ENCODE results near the gene CLEC2L. TPM values are rescaled to one million over a fixed set of nuclear protein-coding genes. Genes with fewer than 3 reads are reported as not detected.

The CLEC2L gene
- total and polyA plus RNA-seq, 2 of the 13 experiments (the other 11 are each of a cell fraction or from before 2014, with no cell fraction given) = 0.20 to 0.25 TPM

DNA sequence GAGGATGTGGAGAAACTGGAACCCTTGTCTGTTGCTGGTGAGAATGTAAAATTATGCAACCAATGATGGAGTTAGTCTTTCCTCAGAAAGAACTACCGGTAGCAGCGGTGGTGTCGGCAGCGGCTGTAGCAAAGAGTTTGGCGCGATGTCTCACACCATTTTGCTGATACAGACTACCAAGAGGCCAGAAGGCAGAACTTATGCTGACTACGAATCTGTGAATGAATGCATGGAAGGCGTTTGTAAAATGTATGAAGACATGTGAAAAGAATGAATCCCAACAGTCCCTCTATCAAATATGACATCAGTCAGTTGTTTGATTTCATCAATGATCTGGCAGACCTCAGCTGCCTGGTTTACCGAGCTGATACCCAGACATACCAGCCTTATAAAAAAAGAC, 10.6 kb downstream of the CLEC2L start:
- no peak for DNase-seq (ENCODE audit: low spot score)
- 63% methylated on average over 9 of the region's 9 CpGs for WGBS (ENCODE audit: low lambda C conversion rate)
- H4K20me1 ChIP-seq (ENCODE audit: insufficient read depth, low read length) = no peaks in the 10 kb centered on the region
- H3K9ac ChIP-seq (ENCODE audit: insufficient read depth, low read depth, low read length) = no peak overlapping the region
- TF ChIP-seq CEBPZ (IDR thresholded peaks at IDR 0.05; ENCODE audit: low read length) (no peak), ZKSCAN1 (IDR thresholded peaks at IDR 0.05; ENCODE audit: low read length) (no peak), BRF2 (CRISPR knock-in tag; IDR thresholded peaks at IDR 0.05) (no peak)
- no peaks in the 10 kb centered on the region for H3K36me3 ChIP-seq (replicated peaks in 1 of 2; ENCODE audit: control insufficient read depth in 1 of 2, insufficient read depth in 2 of 2, low read length in 2 of 2)
- H3K27me3 ChIP-seq (ENCODE audit: control insufficient read depth in 1 of 2, insufficient read depth in 2 of 2, low read length in 2 of 2) = peaks cover 0 to 48% of the 10 kb centered on the region in 2 experiments; a peak in 3 of 5 replicates
- no peak for FAIRE-seq
- H3K27ac ChIP-seq (ENCODE audit: extremely low read length, insufficient read depth, low read length) = no peak overlapping the region
- H3K4me3 ChIP-seq (replicated peaks in 1 of 3; ENCODE audit: insufficient read depth in 1 of 3, low read depth in 2 of 3, low read length in 3 of 3) = no peak overlapping the region
- ATAC-seq = no peak
- H3K4me2 ChIP-seq (ENCODE audit: low read depth, low read length) = no peak overlapping the region
- CTCF ChIA-PET (ENCODE audit: low intra/inter-chr PET ratio, low total read pairs) = no interaction called here
- H3K4me1 ChIP-seq (ENCODE audit: insufficient read depth, low read length) = no peaks in the 10 kb centered on the region
- BruUV-seq (replicated peaks) = no TSS peak
- no peak overlapping the region for H2AFZ ChIP-seq (ENCODE audit: low read length)
- no peaks in the 10 kb centered on the region for H3K9me3 ChIP-seq (ENCODE audit: low read length)
- intact Hi-C loops (cut with micrococcal nuclease; ENCODE audit: unreplicated experiment) (no loop called here), in situ Hi-C loops (cut with HindIII; ENCODE audit: extremely low pct_ligation_motif_present, low pct_unique_long_range_greater_than_20kb) (no loop called here)
- no peaks in the 10 kb centered on the region for H3K79me2 ChIP-seq (ENCODE audit: insufficient read depth, low read length)
- POLR2A ChIA-PET = no interaction called here

Measured in HepG2 (cell line).